Embryonic facial prominence (tissue), 1 donor: ENCODE measurements around the gene LTB4R2.
A peak's percentile ranks its signal among the peaks of the same experiment; 100 is the strongest.
"Not testable (repeated sequence)": the region's sequence is repeated elsewhere in the genome, so short reads cannot be mapped to it uniquely, and the experiment has no call there.

Experiments
- DNase-seq: peaks from one replicate; pipeline ENCODE4 v3.0.0-alpha.2; 2016; ENCODE audit errors: extremely low spot score

Gene LTB4R2

GRCh38 chr14:24321212-24321975 is 11.5 kb downstream of the LTB4R2 start:
- no peak for DNase-seq

GRCh38 chr14:24322672-24323071 is 12.7 kb downstream of the LTB4R2 start:
- DNase-seq, result no peak

GRCh38 chr14:24323341-24323740 is 13.4 kb downstream of the LTB4R2 start:
- no peak for DNase-seq

GRCh38 chr14:24324024-24324423 is 14.1 kb downstream of the LTB4R2 start:
- no peak for DNase-seq

GRCh38 chr14:24325041-24325530 is 15.1 kb downstream of the LTB4R2 start:
- DNase-seq, result no peak

- DNase-seq, result no peak
Observed at GRCh38 chr14:24325963-24326362, 16.0 kb downstream of the LTB4R2 start.

GRCh38 chr14:24327303-24327702 is 17.4 kb downstream of the LTB4R2 start:
- no peak for DNase-seq

- not testable (repeated sequence) for DNase-seq
Observed at GRCh38 chr14:24327914-24328313, 18.0 kb downstream of the LTB4R2 start.

GRCh38 chr14:24329073-24329663 is 19.2 kb downstream of the LTB4R2 start:
- no peak for DNase-seq

- DNase-seq, result no peak
Observed at GRCh38 chr14:24329736-24330135, 19.8 kb downstream of the LTB4R2 start.

GRCh38 chr14:24330973-24331674 is 21.2 kb downstream of the LTB4R2 start:
- no peak for DNase-seq

GRCh38 chr14:24331731-24332267 is 21.9 kb downstream of the LTB4R2 start:
- no peak for DNase-seq

GRCh38 chr14:24332268-24332993 is 22.5 kb downstream of the LTB4R2 start:
- DNase-seq, result peak; percentile 43

GRCh38 chr14:24334431-24335291 is 24.7 kb downstream of the LTB4R2 start, which contains the start of gene ADCY4:
ADCY4 (minus strand) TSS chr14:24335071; CDS start chr14:24334652, 419 bp downstream.
- no peak for DNase-seq

GRCh38 chr14:24335461-24336171 is 25.7 kb downstream of the LTB4R2 start:
- DNase-seq, result no peak

- no peak for DNase-seq
Observed at GRCh38 chr14:24337144-24337823, 27.3 kb downstream of the LTB4R2 start.

- no peak for DNase-seq
Observed at GRCh38 chr14:24337824-24338175, 27.9 kb downstream of the LTB4R2 start.

GRCh38 chr14:24338843-24339242 is 28.9 kb downstream of the LTB4R2 start:
- DNase-seq, result no peak
